Mucosa of descending colon (tissue), 3 donors: ENCODE data around the gene MISP. TPM values are rescaled to one million over a fixed set of nuclear protein-coding genes. Genes with fewer than 3 reads are reported as not detected.

ENCODE experiments used
- ATAC-seq: fragments of 200-7000 bp; cut with Tn5 transposase; one replicate; pipeline ENCODE4 v1.9.1; 2020; ENCODE audit warnings: mild to moderate bottlenecking, moderate library complexity
- DNase-seq, 3 donors: peaks; one replicate each; pipeline ENCODE4 v3.0.0-alpha.2; 2020
- H3K36me3 ChIP-seq: fragments of 200-600 bp; one replicate; pipeline ENCODE4 v1.8.0; 2021; ENCODE audit warnings: low read depth, mild to moderate bottlenecking
- H3K4me1 ChIP-seq: fragments of 200-600 bp; one replicate; pipeline ENCODE4 v1.8.0; 2021; ENCODE audit warnings: low read depth, mild to moderate bottlenecking
- H3K4me3 ChIP-seq: fragments of 200-600 bp; one replicate; pipeline ENCODE4 v1.8.0; 2021; ENCODE audit warnings: mild to moderate bottlenecking
- H3K9me3 ChIP-seq: fragments of 200-600 bp; one replicate; pipeline ENCODE4 v1.8.0; 2021; ENCODE audit warnings: mild to moderate bottlenecking
- CTCF ChIP-seq: fragments of 200-600 bp; IDR thresholded peaks from one replicate; pipeline ENCODE4 v1.8.0; 2022; ENCODE audit warnings: antibody characterized with exemption, mild to moderate bottlenecking
- intact Hi-C, 2 donors: fragments of 100-400 bp; cut with DNase I in 1 of 2; cut with micrococcal nuclease in 1 of 2; formaldehyde crosslinking; loops; one replicate each; pipeline versions ENCODE4 v1.11.0 to v1.11.1; 2022; cut with DNase I, micrococcal nuclease
- total RNA-seq, 3 donors: library from RNA; stranded (reverse); fragmentation: NEBNext Ultra II Directional in 2 of 3; extraction: Animal tissue kit (Norgen Biotek cat#: 25700) in 2 of 3; gene quantifications; one replicate each; pipeline versions ENCODE4 v1.2.1 to v1.2.4, GENCODE V29; 2021 to 2023
- donor health status: DM: no; HTN: no; CAD: no; lungs with moderate emphysema.
- donor health status: DM: no; HTN: no; CAD: no.
- donor health status: DM: no; HTN: yes; CAD: no.

The MISP gene
- total RNA-seq, 3 donors from 2014 or later: 184 to 443 (median 361) TPM

DNA sequence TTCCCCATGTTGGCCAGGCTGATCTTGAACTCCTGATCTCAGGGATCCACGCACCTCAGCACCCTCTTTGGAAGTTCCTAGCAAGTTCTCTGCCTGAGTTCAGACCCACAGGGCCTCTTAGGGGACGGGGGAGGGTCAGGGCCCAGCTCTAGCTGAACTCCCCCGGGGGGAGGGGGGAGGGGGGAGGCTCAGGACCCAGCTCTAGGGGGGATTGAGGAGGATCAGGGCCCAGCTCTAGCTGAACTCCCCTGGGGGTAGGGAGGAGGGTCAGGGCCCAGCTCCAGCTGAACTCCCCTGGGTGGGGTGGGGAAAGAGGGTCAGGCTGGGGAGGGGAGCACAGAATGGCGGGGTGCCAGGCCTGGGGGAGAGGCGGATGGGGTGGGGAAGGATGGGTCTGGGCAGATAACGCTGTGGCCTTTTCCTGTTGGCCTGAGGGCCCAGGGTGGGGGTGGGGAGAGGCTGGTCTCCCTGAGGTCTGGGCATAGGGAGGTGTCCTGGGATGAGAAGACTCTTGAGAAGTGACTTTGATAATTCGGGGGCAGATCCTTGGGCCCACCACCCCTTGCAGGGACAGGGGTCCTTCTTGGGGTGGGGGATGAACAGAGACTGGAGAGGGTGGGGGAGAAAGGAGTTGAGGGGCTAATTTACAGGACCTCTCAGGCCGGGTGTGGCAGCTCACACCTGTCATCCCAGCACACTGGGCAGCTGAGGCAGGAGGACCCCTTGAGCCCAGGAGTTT lies 40.8 kb downstream of the MISP start:
- H3K9me3 ChIP-seq: no peaks in the 10 kb centered on the region
- TF ChIP-seq CTCF: no peak
- no peak overlapping the region for H3K4me3 ChIP-seq
- intact Hi-C loops: no loop called here
- peaks cover 8% of the 10 kb centered on the region for H3K4me1 ChIP-seq
- ATAC-seq (no peak), DNase-seq (no peak)
- no peaks in the 10 kb centered on the region for H3K36me3 ChIP-seq

GRCh38 chr19:792306-792885 lies 41.5 kb downstream of the MISP start:
- intact Hi-C loops: no loop called here
- Histone ChIP-seq H3K4me1 (peaks cover 8% of the 10 kb centered on the region), H3K36me3 (peaks cover 5% of the 10 kb centered on the region), H3K9me3 (no peaks in the 10 kb centered on the region), H3K4me3 (no peak overlapping the region)
- TF ChIP-seq CTCF: no peak
- ATAC-seq (no peak), DNase-seq (no peak)

DNA sequence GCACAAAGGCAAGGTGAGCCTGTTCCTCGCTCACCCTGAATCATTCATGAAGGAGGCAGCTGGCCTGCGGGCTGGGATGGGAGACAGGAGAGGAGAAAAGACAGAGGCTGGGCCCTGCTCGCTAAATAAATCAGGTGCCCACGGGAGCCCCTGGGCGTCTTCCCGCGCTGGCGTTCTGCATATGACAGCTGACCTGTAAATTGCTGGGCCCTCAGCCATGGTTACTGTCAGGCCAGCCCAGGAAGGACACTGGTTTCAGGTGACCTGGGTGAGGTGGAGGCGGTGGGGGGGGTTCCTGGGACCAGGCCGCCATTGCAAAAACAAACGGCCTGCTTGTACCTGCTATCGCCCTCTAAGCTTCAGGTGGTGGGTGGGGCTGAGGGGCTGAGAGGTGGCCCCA lies 42.9 kb downstream of the MISP start:
- intact Hi-C loops: no loop called here
- Histone ChIP-seq H3K9me3 (no peaks in the 10 kb centered on the region), H3K4me3 (no peak overlapping the region), H3K36me3 (peaks cover 5% of the 10 kb centered on the region), H3K4me1 (peaks cover 9% of the 10 kb centered on the region)
- no peak for TF ChIP-seq CTCF
- DNase-seq (peak in 1 of 3 donors; percentile 31), ATAC-seq (no peak)

DNA sequence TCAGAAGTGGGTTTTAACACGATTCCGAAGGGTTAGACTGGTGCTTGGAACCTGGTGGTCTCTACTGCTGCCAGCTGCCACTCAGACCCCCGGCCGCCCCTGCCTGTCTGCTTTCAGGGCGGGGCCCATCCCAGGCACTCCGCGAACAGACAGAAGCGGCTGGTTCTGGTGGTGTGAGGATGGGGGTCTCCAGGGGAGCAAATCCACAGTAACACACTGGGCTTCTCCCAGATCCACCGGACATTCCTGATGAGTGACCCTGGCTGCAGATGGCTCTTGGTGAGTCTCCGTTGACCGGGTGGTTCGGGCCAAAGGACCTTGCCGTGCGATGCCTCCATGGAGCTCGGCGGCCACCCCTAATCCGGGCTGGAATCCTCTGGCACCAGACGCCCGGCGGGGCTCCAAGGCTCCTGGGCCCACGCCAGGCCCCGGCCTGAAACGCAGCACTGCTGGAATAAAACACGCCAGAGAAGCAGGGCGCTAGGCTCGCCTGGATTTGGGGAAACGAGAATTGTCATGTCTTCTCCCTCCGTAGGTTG lies 44.2 kb downstream of the MISP start:
- peaks cover 5% of the 10 kb centered on the region for H3K36me3 ChIP-seq
- no peak for TF ChIP-seq CTCF
- intact Hi-C loops: no loop called here
- DNase-seq (peak in 2 of 3 donors; percentile 45 to 61), ATAC-seq (no peak)
- H3K9me3 ChIP-seq: no peaks in the 10 kb centered on the region
- H3K4me1 ChIP-seq: peaks cover 22% of the 10 kb centered on the region
- no peak overlapping the region for H3K4me3 ChIP-seq

DNA sequence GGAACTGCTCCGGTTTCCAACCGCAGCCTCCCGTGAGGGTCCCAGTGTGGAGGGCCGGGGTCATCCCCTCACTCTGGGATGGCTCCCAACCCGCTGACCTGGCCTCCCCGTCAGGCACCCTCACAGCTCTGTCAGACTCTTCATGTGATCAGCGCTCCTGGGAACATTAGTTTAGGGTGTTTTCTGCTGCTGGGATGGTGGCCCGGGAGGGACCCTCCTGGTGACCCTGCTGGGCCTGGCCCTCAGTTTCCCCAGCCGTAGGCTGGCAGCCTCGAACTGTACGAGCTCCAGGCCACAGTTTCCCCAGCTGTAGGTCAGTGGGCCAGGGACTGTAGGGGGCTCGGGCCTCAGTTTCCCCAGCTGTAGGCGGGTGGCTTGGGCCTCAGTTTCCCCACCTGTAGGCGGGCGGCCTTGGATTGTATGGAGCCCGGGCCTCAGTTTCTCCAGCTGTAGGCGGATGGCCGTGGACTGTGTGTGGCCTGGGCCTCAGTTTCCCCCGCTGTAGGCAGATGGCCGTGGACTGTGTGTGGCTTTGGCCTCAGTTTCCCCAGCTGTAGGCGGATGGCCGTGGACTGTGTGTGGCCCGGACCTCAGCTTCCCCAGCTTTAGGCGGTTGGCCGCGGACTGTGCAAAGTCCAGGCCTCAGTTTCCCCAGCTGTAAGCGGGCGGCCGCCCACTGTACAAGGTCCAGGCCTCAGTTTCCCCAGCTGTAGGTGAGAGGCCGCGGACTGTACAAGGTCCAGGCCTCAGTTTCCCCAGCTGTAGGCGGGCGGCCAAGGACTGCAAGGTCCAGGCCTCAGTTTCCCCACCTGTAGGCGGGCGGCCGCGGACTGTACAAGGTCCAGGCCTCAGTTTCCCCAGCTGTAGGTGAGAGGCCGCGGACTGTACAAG lies 45.0 kb downstream of the MISP start:
- intact Hi-C loops: no loop called here
- Histone ChIP-seq H3K9me3 (no peaks in the 10 kb centered on the region), H3K36me3 (peaks cover 5% of the 10 kb centered on the region), H3K4me1 (peaks cover 30% of the 10 kb centered on the region), H3K4me3 (peak overlapping the region; percentile 84)
- ATAC-seq (no peak), DNase-seq (peak in 2 of 3 donors; percentile 61 to 71)
- TF ChIP-seq CTCF: no peak
